GM23338 (cell line): ENCODE results near the gene KNL1.

Experiments used
- POLR2AphosphoS5 ChIP-seq: IDR thresholded peaks from 2 replicates; pipeline ENCODE4 v1.6.1; 2016; ENCODE audit warnings: antibody characterized with exemption, low read depth
- REST ChIP-seq: IDR thresholded peaks from one replicate; pipeline ENCODE4 v1.6.1; 2018; ENCODE audit warnings: antibody characterized with exemption; ENCODE audit not compliant: unreplicated experiment
- TF ChIP-seq, protein P1 (sequence below), 2 experiments: fragments of 200-600 bp in 1 of 2; sonication (generic) in 1 of 2; conservative IDR thresholded peaks; 2 replicates each; pipeline versions ENCODE4 v1.5.1 to v1.6.1; 2016 to 2017; ENCODE audit warnings: antibody characterized with exemption in 2 of 2, low read depth in 2 of 2, mild to moderate bottlenecking in 2 of 2, moderate library complexity in 1 of 2

DNA sequence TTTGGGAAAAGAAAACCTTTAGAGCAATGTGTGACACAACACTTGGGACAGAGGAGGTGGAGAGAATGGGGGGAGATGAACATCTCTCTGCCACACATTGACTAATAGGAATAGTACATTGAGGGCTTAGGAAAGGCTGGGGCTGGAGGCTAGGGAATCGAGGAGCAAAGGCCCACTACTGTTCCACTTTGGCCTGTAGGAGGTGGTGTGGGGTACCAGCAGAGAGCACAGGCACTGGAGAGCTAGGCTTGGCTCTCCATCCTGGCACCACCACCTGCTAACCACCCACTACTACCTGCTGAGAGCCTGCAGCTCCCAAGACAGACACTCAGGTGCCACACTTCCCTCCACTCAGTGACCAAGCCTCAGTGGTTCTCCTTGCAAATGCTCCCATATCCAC is 48.6 kb upstream of the KNL1 start:
- TF ChIP-seq POLR2AphosphoS5 (no peak), REST (no peak)
- TF ChIP-seq, protein P1, sequence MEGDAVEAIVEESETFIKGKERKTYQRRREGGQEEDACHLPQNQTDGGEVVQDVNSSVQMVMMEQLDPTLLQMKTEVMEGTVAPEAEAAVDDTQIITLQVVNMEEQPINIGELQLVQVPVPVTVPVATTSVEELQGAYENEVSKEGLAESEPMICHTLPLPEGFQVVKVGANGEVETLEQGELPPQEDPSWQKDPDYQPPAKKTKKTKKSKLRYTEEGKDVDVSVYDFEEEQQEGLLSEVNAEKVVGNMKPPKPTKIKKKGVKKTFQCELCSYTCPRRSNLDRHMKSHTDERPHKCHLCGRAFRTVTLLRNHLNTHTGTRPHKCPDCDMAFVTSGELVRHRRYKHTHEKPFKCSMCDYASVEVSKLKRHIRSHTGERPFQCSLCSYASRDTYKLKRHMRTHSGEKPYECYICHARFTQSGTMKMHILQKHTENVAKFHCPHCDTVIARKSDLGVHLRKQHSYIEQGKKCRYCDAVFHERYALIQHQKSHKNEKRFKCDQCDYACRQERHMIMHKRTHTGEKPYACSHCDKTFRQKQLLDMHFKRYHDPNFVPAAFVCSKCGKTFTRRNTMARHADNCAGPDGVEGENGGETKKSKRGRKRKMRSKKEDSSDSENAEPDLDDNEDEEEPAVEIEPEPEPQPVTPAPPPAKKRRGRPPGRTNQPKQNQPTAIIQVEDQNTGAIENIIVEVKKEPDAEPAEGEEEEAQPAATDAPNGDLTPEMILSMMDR (conservative IDR thresholded peaks at IDR 0.05; ENCODE audit: low read depth in 2 of 2): peak in 1 of 2 experiments; percentile 55; a peak in 3 of 4 replicates
